Measurements from ENCODE around the gene GRAMD1C.

The GRAMD1C gene

DNA sequence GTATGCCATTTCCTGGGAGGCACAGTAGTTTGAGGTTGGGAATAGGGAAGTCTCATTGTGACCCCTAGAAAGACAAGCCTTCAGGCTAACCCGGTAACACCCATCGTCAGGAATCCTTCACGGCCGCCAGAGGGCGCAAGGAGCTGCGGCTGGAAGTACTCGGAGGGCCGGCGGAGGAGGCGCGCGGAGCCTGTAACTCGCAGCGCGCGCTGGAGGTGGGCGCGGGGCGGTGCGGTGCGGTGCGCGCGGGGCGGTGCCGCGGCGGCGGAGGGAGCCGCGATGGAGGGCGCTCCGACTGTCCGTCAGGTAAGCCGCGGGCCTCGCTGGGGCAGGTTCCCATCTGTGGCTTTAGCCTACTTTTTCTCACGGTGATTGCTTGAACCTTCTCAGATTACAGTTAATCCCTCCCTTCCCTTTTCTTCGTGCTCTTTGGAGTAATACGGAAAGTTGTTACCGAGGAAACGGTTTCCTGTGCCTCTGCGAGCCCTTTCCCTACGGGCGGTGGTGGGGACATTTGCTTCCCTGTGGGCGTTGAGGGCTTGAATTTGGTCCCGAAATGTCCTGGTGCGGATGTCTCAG is at the start of gene GRAMD1C:
Gene GRAMD1C (plus strand): TSS at position 158 of the 579 bp plus-strand sequence. CDS start 122 bp downstream, at position 280.
- H3K36me3 Mint-ChIP-seq (ENCODE audit: low read depth), result no peaks in the 10 kb centered on the region
- H3K27ac Mint-ChIP-seq, result no peak within 1 kb of the TSS

DNA sequence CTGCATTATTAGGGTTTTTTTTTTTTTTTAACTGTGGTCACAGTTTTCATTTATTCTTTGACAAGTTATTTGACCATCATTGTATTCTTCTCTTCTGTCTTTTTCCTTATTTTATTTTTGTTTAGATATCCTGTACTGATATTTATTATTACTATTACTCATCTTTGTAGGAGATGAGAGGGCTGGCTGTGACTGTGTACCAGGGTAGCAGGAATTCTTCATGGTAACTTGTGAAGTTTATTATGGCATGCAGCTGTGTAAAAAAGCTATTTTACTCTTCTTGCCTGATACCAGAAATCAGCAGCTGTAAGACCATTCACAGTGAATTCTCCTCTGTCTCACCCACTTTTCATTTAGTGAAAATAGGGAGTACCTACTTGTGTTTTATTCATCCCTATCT is 47.2 kb upstream of the GRAMD1C start:
- Mint-ChIP-seq H3K27ac (no peak overlapping the region), H3K4me1 (no peaks in the 10 kb centered on the region), H3K4me3 (no peak overlapping the region), H3K36me3 (ENCODE audit: low read depth) (peaks cover 15% of the 10 kb centered on the region), H3K27me3 (no peaks in the 10 kb centered on the region), H3K9me3 (no peaks in the 10 kb centered on the region)
- DNase-seq (no peak), ATAC-seq (no peak)

More for the DNA sequence above, at the start of gene GRAMD1C:
- DNase-seq (peak; percentile 86), ATAC-seq (peak; percentile 98)
- Mint-ChIP-seq H3K4me1 (peaks cover 7% of the 10 kb centered on the region), H3K27me3 (no peaks in the 10 kb centered on the region), H3K4me3 (peak within 1 kb of the TSS; percentile 73), H3K9me3 (no peaks in the 10 kb centered on the region)

DNA sequence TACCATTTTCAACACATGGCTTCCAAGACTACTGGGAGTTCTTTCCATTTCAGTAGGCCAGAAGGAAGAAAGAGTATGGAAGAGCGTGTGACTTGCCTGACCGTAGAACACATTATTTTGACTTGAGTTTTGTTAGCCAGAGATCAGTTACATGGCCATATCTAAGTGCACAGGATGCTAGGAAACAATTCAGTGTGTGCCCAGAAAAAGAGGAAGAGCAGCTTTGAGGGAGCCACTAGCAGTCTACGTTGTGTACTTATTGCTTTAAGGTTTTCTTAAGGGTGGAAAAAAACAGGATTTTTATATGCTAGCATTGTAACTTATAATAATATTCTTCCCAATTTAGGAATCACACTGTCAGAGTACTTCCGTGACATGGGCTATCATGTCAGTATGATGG is 44.1 kb upstream of the GRAMD1C start:
- Mint-ChIP-seq H3K36me3 (ENCODE audit: low read depth) (peaks cover 18% of the 10 kb centered on the region), H3K4me3 (no peak overlapping the region), H3K9me3 (no peaks in the 10 kb centered on the region), H3K27me3 (no peaks in the 10 kb centered on the region), H3K27ac (no peak overlapping the region), H3K4me1 (no peaks in the 10 kb centered on the region)
- no peak for ATAC-seq
- no peak for DNase-seq

DNA sequence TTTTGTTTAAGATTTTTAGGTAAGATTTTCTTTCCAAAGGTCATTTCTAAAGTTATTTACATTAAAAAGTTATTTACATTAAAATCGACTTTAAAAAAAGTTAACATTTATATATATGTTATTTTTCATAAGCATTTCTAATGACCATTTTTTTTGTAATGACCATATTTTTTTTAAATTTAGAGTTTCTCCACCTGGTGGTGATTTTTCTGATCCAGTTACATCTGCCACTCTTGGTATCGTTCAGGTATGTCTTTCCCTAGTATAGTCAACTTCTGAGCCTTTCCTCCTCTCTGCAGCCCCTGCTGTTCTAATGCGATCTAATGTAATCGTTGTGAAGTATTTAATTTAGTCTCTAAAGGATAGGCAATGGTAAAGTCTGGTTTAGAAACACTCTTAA is 42.9 kb upstream of the GRAMD1C start:
- H3K4me3 Mint-ChIP-seq, result no peak overlapping the region
- H3K27me3 Mint-ChIP-seq, result no peaks in the 10 kb centered on the region
- ATAC-seq (no peak), DNase-seq (no peak)
- H3K36me3 Mint-ChIP-seq (ENCODE audit: low read depth), result peaks cover 16% of the 10 kb centered on the region
- no peaks in the 10 kb centered on the region for H3K4me1 Mint-ChIP-seq
- no peaks in the 10 kb centered on the region for H3K9me3 Mint-ChIP-seq
- no peak overlapping the region for H3K27ac Mint-ChIP-seq

DNA sequence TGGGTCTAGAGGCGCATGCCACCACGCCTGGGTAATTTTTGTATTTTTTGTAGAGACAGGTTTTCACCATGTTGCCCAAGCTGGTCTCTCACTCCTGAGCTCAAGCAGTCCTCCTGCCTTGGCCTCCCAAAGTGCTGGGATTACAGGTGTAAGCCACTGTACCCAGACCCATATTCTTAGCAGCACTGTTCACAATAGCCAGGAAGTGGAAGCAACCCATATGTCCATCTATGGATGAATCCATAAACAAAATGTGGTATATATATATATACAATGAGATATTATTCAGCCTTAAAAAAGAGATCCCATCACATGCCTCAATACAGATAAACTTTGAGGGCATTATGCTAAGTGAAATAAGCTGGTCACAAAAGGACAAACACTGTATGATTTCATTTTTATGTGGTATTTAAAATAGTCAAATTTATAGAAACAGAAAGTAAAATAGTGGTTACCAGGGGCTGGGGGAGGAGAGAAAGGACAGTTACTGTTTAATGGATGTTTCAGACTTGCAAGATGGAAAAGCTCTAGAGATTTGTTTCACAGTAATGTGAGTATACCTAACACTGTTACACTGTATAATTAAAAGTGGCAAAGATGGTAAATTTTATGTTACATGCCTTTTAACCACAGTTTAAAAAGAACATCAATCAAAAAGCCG is 35.7 kb upstream of the GRAMD1C start:
- no peaks in the 10 kb centered on the region for H3K27me3 Mint-ChIP-seq
- ATAC-seq (peak; percentile 49), DNase-seq (no peak)
- H3K9me3 Mint-ChIP-seq, result no peaks in the 10 kb centered on the region
- H3K36me3 Mint-ChIP-seq (ENCODE audit: low read depth), result peaks cover 28% of the 10 kb centered on the region
- H3K4me3 Mint-ChIP-seq, result no peak overlapping the region
- peak overlapping the region; percentile 18 for H3K27ac Mint-ChIP-seq
- H3K4me1 Mint-ChIP-seq, result peaks cover 8% of the 10 kb centered on the region

DNA sequence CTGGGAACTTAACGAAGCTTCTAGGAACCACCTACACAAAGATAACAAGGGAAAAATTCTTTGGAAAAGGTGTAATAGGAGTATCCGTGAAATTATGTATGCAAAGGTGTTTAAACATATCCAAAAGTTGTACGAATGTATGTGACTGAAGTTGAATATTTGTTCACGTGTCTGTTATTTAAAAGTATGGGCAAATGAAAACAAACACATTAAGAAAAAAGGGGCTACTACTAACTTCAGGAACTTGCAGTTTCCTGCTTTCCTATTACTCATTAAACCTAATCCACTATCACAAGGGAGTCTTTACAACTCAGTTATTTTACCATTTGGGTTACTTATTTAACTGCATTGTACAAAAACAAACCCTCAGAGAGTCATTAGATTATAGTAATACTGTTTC is 33.9 kb upstream of the GRAMD1C start:
- peaks cover 8% of the 10 kb centered on the region for H3K4me1 Mint-ChIP-seq
- no peaks in the 10 kb centered on the region for H3K9me3 Mint-ChIP-seq
- ATAC-seq, result no peak
- peaks cover 22% of the 10 kb centered on the region for H3K36me3 Mint-ChIP-seq (ENCODE audit: low read depth)
- H3K4me3 Mint-ChIP-seq, result no peak overlapping the region
- no peak overlapping the region for H3K27ac Mint-ChIP-seq
- no peaks in the 10 kb centered on the region for H3K27me3 Mint-ChIP-seq
- DNase-seq, result no peak

DNA sequence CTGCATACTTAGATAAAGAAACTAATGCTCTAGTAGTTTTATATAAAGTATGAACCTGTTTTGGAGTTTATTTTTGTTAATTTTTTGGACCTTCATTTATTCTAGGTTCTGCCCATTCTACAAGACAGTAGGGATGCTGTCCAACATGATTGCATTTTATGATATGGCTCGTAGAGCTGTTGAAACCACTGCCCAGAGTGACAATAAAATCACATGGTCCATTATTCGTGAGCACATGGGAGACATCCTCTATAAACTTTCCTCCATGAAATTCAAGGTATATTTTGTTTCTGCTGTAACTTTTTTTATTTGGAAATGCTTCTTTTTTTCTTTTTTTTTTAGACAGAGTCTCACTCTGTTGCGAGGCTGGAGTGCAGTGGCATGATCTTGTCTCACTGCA is 33.3 kb upstream of the GRAMD1C start:
- peaks cover 8% of the 10 kb centered on the region for H3K4me1 Mint-ChIP-seq
- DNase-seq (no peak), ATAC-seq (no peak)
- no peak overlapping the region for H3K27ac Mint-ChIP-seq
- H3K4me3 Mint-ChIP-seq, result no peak overlapping the region
- no peaks in the 10 kb centered on the region for H3K27me3 Mint-ChIP-seq
- H3K36me3 Mint-ChIP-seq (ENCODE audit: low read depth), result peaks cover 22% of the 10 kb centered on the region
- no peaks in the 10 kb centered on the region for H3K9me3 Mint-ChIP-seq

DNA sequence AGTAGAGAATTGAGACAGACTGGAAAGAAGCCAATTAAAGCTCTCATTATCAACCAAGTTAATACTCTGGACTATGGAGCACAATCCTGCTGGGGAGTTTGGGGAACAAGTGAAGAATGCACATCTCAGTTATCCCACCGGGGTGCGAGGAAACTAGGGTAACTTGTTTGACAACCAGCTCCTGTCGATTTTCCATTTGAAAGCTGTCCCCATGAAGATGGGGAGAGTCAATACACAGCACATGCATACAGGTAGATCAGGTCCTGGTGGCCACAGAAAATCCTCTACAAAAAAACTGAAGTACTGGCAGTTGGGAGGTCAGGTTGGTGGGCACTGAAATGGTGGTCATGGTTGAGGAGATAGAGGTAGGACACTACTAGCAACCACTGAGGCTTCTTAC is 25.7 kb upstream of the GRAMD1C start:
- H3K4me1 Mint-ChIP-seq, result no peaks in the 10 kb centered on the region
- no peaks in the 10 kb centered on the region for H3K27me3 Mint-ChIP-seq
- H3K27ac Mint-ChIP-seq, result no peak overlapping the region
- H3K9me3 Mint-ChIP-seq, result no peaks in the 10 kb centered on the region
- ATAC-seq, result no peak
- no peak for DNase-seq
- H3K36me3 Mint-ChIP-seq (ENCODE audit: low read depth), result peaks cover 11% of the 10 kb centered on the region
- no peak overlapping the region for H3K4me3 Mint-ChIP-seq

DNA sequence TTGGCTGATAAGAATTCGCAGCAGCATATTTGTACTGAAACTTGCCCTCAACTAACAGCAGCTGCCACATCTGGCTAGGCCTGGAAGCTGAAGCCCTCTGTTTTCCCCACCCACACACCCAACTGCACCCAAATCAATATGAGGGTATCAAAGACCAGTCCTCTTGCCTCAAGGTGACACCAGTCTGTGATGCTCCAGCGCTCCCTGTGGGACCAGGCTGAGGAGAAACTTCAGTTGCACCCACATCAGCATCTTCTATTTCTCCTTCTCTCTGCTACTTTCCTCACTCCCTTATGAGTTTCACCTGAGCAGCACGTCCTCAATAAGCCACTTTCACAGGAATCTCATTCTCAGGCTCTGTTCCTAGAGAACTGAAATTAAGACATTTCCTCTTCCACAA is 18.7 kb upstream of the GRAMD1C start:
- ATAC-seq (no peak), DNase-seq (no peak)
- H3K9me3 Mint-ChIP-seq, result no peaks in the 10 kb centered on the region
- no peaks in the 10 kb centered on the region for H3K4me1 Mint-ChIP-seq
- H3K27ac Mint-ChIP-seq, result no peak overlapping the region
- H3K27me3 Mint-ChIP-seq, result no peaks in the 10 kb centered on the region
- no peak overlapping the region for H3K4me3 Mint-ChIP-seq
- H3K36me3 Mint-ChIP-seq (ENCODE audit: low read depth), result no peaks in the 10 kb centered on the region

DNA sequence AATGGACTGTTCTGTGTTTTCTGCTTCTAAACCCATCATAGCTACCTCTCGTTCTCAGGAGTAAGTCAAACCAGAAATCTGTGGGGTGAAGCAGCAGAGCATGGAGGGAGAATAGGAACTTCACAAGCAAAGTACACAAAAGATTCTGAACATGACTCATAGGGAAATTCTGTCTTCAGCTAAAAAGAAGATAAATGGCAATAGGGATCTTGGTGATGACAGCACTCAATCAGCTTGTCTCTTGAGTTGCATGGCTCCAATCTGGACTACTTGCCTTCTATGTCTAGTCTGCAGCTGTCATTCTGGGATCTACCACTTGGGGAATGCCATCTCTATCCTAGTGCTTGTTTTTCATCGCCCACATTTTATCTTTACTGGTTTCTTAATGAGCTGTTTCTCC is 13.5 kb upstream of the GRAMD1C start:
- no peaks in the 10 kb centered on the region for H3K27me3 Mint-ChIP-seq
- no peak overlapping the region for H3K4me3 Mint-ChIP-seq
- peaks cover 8% of the 10 kb centered on the region for H3K4me1 Mint-ChIP-seq
- H3K36me3 Mint-ChIP-seq (ENCODE audit: low read depth), result no peaks in the 10 kb centered on the region
- peak overlapping the region; percentile 50 for H3K27ac Mint-ChIP-seq
- no peaks in the 10 kb centered on the region for H3K9me3 Mint-ChIP-seq
- no peak for DNase-seq
- ATAC-seq, result peak; percentile 15

DNA sequence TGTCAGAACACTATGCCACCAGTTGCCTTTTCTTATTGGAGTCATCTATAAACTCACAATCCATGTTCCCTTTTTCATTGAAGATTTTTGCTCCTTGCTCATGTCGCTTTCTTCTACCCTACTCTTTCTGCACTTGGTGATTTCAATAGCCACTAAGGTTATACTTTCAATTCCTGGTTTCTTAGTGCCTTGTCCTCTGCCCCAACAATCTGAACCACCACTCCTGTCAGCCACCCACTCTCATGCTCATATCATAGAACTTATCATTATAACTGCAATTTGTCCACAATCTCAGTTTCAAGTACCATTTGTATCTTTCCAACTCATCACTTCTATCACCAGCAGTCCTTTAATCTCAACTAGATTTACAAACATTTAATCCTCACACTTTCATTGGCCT is 10.0 kb upstream of the GRAMD1C start:
- Mint-ChIP-seq H3K4me3 (no peak overlapping the region), H3K27ac (no peak overlapping the region), H3K27me3 (no peaks in the 10 kb centered on the region), H3K9me3 (peaks cover 6% of the 10 kb centered on the region), H3K4me1 (peaks cover 27% of the 10 kb centered on the region), H3K36me3 (ENCODE audit: low read depth) (no peaks in the 10 kb centered on the region)
- DNase-seq (no peak), ATAC-seq (no peak)

DNA sequence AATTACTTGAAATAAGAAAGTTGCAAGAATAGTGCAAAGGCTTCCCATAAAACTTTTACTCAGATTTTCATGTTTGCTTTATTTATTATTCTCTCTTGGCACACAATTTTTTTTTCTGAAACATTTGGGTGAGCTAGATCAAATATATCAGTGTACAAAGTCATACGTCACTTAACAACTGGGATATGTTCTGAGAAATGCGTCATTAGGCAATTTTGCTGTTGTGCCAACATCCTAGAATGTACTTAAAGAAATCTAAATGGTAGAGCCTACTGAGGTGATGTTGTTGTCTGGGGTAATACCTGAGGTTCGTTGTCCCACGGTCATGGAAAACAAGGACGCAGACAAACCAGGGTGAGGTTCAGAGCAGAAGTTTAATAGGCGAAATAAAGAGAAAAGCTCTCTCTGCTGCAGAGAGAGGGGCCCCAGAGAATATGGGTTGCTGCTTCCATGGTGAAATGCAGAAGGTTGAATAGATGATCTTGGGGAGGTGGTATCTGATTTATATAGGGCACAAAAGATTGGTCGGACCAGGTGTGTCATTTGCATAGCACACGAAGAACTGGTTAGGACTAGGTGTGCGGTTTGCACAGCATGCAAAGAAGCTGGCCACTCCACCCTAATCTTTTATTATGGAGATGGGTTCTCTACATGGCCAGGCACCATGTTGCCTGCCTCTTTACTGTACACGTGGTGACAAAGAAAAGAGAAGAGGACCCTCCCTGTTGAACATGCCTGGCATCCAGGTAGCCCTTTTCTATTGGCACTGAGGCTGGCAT is 8.8 kb upstream of the GRAMD1C start:
- Mint-ChIP-seq H3K27me3 (no peaks in the 10 kb centered on the region), H3K4me1 (peaks cover 27% of the 10 kb centered on the region), H3K36me3 (ENCODE audit: low read depth) (no peaks in the 10 kb centered on the region), H3K27ac (no peak overlapping the region), H3K4me3 (no peak overlapping the region), H3K9me3 (peaks cover 6% of the 10 kb centered on the region)
- ATAC-seq, result no peak
- DNase-seq, result no peak

DNA sequence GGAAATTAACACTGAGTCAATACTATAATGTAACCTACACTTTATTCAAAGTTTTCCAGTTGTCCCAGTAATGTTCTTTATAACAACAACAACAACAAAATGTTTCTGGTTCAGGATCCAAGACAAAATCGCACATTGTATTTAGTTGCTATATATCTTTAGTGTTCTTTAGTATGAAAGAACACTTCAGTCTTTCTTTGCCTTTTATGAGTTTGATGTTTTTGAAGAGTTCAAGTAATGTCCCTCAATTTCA is 7.6 kb upstream of the GRAMD1C start:
- Mint-ChIP-seq H3K4me1 (peaks cover 25% of the 10 kb centered on the region), H3K9me3 (peaks cover 6% of the 10 kb centered on the region), H3K4me3 (no peak overlapping the region), H3K27me3 (no peaks in the 10 kb centered on the region), H3K27ac (no peak overlapping the region), H3K36me3 (ENCODE audit: low read depth) (no peaks in the 10 kb centered on the region)
- DNase-seq (no peak), ATAC-seq (no peak)

DNA sequence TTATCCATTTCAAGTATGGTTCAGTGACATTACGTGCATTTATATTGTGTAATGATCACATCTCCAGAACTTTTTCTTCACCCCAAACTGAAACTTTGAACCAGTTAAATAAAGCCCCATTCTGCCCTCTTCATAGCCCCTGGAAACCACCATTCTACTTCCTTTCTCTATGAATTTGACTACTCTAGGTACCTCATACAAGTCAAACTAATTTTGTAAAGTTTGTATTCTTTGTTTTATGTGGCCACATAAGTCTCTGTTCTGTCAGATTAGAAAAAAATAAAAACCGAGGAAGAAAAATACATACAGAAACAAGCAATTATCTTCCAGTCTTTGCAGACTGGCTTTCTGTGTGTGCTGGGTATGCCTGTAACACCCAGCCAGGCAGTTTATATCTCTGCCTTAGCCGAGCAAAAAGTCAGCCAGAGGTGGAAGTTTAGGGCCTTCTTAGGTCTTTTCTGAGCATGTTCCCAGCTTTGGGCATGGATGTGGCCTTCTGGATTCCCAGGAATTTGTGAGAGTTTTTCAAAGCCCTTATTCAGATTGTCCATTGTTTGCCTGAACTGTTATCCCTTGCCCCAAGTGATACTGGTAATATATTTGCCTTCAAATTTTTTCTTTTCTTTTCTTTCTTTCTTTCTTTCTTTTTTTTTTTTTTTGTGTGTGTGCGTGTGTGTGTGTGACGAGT is 6.0 kb upstream of the GRAMD1C start:
- ATAC-seq, result peak; percentile 49

DNA sequence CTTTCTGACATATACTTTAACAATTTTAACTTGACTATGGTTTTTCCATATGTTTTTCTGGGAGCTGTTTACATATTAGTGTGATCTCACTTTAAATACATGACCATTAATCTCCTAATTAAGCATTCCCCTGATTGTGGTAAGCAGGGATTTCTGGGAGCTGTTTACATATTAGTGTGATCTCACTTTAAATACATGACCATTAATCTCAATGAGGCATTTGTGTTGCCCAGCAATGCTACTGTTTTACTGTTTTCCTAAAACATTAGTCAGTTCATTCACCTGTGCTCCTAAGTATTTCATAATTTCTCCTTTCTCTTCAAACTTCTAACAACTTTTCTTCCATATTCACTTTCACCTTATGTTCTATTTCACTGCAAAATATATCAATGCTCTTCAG is 3.6 kb upstream of the GRAMD1C start:
- no peak for ATAC-seq
- H3K4me1 Mint-ChIP-seq, result peaks cover 26% of the 10 kb centered on the region

More for the DNA sequence above, 6.0 kb upstream of the GRAMD1C start:
- Mint-ChIP-seq H3K27me3 (no peaks in the 10 kb centered on the region), H3K36me3 (ENCODE audit: low read depth) (no peaks in the 10 kb centered on the region), H3K4me3 (no peak overlapping the region), H3K27ac (no peak overlapping the region), H3K9me3 (peaks cover 6% of the 10 kb centered on the region), H3K4me1 (peaks cover 25% of the 10 kb centered on the region)
- DNase-seq, result no peak

More for the DNA sequence above, 3.6 kb upstream of the GRAMD1C start:
- Mint-ChIP-seq H3K9me3 (peaks cover 6% of the 10 kb centered on the region), H3K36me3 (ENCODE audit: low read depth) (no peaks in the 10 kb centered on the region), H3K27ac (no peak overlapping the region), H3K27me3 (no peaks in the 10 kb centered on the region), H3K4me3 (no peak overlapping the region)
- DNase-seq, result no peak
